Mesendoderm (in vitro differentiated cells): ENCODE measurements around the gene RTRAF.

Source experiments
- DNase-seq: peaks from one replicate; pipeline ENCODE4 v3.0.0; 2013
- H2AK5ac ChIP-seq: 2 replicates; pipeline ENCODE4 v1.6.1; 2013; ENCODE audit warnings: low read length, inconsistent platforms
- H2BK120ac ChIP-seq: 2 replicates; pipeline ENCODE4 v1.6.1; 2013; ENCODE audit warnings: low read depth, mild to moderate bottlenecking, low read length, moderate library complexity, mixed read lengths
- H2BK15ac ChIP-seq: replicated peaks from 2 replicates; pipeline ENCODE4 v1.6.1; 2013; ENCODE audit warnings: low read depth, mild to moderate bottlenecking, moderate library complexity
- H2BK5ac ChIP-seq: 2 replicates; pipeline ENCODE4 v1.6.1; 2013; ENCODE audit warnings: low read length, inconsistent platforms
- H3K18ac ChIP-seq: 2 replicates; pipeline ENCODE4 v1.6.1; 2013; ENCODE audit warnings: mild to moderate bottlenecking, low read length, mixed read lengths
- H3K23ac ChIP-seq: one replicate; pipeline ENCODE4 v1.6.1; 2013; ENCODE audit warnings: low read length
- H3K27ac ChIP-seq: 2 replicates; pipeline ENCODE4 v1.5.1; 2013; ENCODE audit warnings: low read depth, mild to moderate bottlenecking, inconsistent platforms, low read length, moderate library complexity
- H3K27me3 ChIP-seq: 2 replicates; pipeline ENCODE4 v1.6.1; 2013; ENCODE audit warnings: low read length, control low read depth, mild to moderate bottlenecking, inconsistent platforms; ENCODE audit not compliant: insufficient read depth, poor library complexity
- H3K36me3 ChIP-seq: 2 replicates; pipeline ENCODE4 v1.6.1; 2013; ENCODE audit warnings: low read length, inconsistent platforms; ENCODE audit not compliant: control insufficient read depth, insufficient read depth
- H3K4ac ChIP-seq: one replicate; pipeline ENCODE4 v1.6.1; 2013; ENCODE audit warnings: low read depth, mild to moderate bottlenecking, low read length, moderate library complexity
- H3K4me1 ChIP-seq: 2 replicates; pipeline ENCODE4 v1.6.1; 2013; ENCODE audit warnings: low read depth, low read length, inconsistent platforms; ENCODE audit not compliant: control insufficient read depth
- H3K4me2 ChIP-seq: 2 replicates; pipeline ENCODE4 v1.6.1; 2013; ENCODE audit warnings: low read length
- H3K4me3 ChIP-seq: 2 replicates; pipeline ENCODE4 v1.5.1; 2013; ENCODE audit warnings: mild to moderate bottlenecking, low read length
- H3K56ac ChIP-seq: one replicate; pipeline ENCODE4 v1.6.1; 2013; ENCODE audit warnings: low read length
- H3K79me1 ChIP-seq: 2 replicates; pipeline ENCODE4 v1.6.1; 2013; ENCODE audit warnings: low read length, inconsistent platforms
- H3K79me2 ChIP-seq: 2 replicates; pipeline ENCODE4 v1.6.1; 2013; ENCODE audit warnings: mild to moderate bottlenecking, low read length; ENCODE audit not compliant: control insufficient read depth, insufficient read depth
- H3K9ac ChIP-seq: 2 replicates; pipeline ENCODE4 v1.6.1; 2013; ENCODE audit warnings: low read length, inconsistent platforms
- H4K5ac ChIP-seq: one replicate; pipeline ENCODE4 v1.6.1; 2013; ENCODE audit warnings: low read length
- H4K8ac ChIP-seq: one replicate; pipeline ENCODE4 v1.6.1; 2013; ENCODE audit warnings: low read depth, mild to moderate bottlenecking, control low read depth, low read length, moderate library complexity
- WGBS: extraction: QIAGEN DNeasy Blood & Tissue Kit; methylation state at CpG from one replicate; pipeline ENCODE4 v1.1.7; 2013; ENCODE audit warnings: low lambda C conversion rate, missing lambda C conversion rate; ENCODE audit not compliant: insufficient coverage; ENCODE audit errors: extremely low coverage; 5-methylcytosine and 5-hydroxymethylcytosine counted together

The RTRAF gene

GRCh38 chr14:52048641-52049204 lies 59.4 kb downstream of the RTRAF start:
- H3K18ac ChIP-seq = no peak overlapping the region
- H3K56ac ChIP-seq = no peak overlapping the region
- no peak overlapping the region for H3K4me2 ChIP-seq
- H2BK5ac ChIP-seq = no peak overlapping the region
- no peaks in the 10 kb centered on the region for H3K79me1 ChIP-seq
- no peak overlapping the region for H3K9ac ChIP-seq
- H3K79me2 ChIP-seq = no peaks in the 10 kb centered on the region
- no peak overlapping the region for H3K23ac ChIP-seq
- no peak for DNase-seq
- no peak overlapping the region for H4K5ac ChIP-seq
- no peaks in the 10 kb centered on the region for H3K27me3 ChIP-seq
- no peak overlapping the region for H3K4me3 ChIP-seq
- H3K36me3 ChIP-seq = no peaks in the 10 kb centered on the region
- no peak overlapping the region for H2AK5ac ChIP-seq
- no peak overlapping the region for H4K8ac ChIP-seq
- no peak overlapping the region for H2BK15ac ChIP-seq
- H3K4me1 ChIP-seq = no peaks in the 10 kb centered on the region
- H3K27ac ChIP-seq = no peak overlapping the region
- H2BK120ac ChIP-seq = no peak overlapping the region
- H3K4ac ChIP-seq = no peak overlapping the region
- WGBS = no CpG with 5 or more reads among the region's 3 CpGs

- H3K4me3 ChIP-seq = no peak overlapping the region
- no peak overlapping the region for H3K4me2 ChIP-seq
- no peak overlapping the region for H3K4ac ChIP-seq
- no peak for DNase-seq
- WGBS = no CpG with 5 or more reads among the region's 5 CpGs
- H2BK5ac ChIP-seq = no peak overlapping the region
- no peaks in the 10 kb centered on the region for H3K79me1 ChIP-seq
- no peak overlapping the region for H3K27ac ChIP-seq
- H2AK5ac ChIP-seq = no peak overlapping the region
- no peak overlapping the region for H3K18ac ChIP-seq
- no peak overlapping the region for H2BK120ac ChIP-seq
- H3K4me1 ChIP-seq = no peaks in the 10 kb centered on the region
- H3K36me3 ChIP-seq = no peaks in the 10 kb centered on the region
- no peak overlapping the region for H4K5ac ChIP-seq
- no peak overlapping the region for H2BK15ac ChIP-seq
- no peak overlapping the region for H3K56ac ChIP-seq
- no peak overlapping the region for H3K9ac ChIP-seq
- no peaks in the 10 kb centered on the region for H3K79me2 ChIP-seq
- H3K27me3 ChIP-seq = no peaks in the 10 kb centered on the region
- no peak overlapping the region for H3K23ac ChIP-seq
- H4K8ac ChIP-seq = no peak overlapping the region
These were observed 59.9 kb downstream of the RTRAF start for GRCh38 chr14:52049271-52049670.

- no peak overlapping the region for H2BK15ac ChIP-seq
- no CpG with 5 or more reads among the region's 6 CpGs for WGBS
- H3K4me3 ChIP-seq = no peak overlapping the region
- no peak overlapping the region for H3K56ac ChIP-seq
- no peaks in the 10 kb centered on the region for H3K27me3 ChIP-seq
- H3K4me2 ChIP-seq = no peak overlapping the region
- no peak overlapping the region for H4K5ac ChIP-seq
- H2AK5ac ChIP-seq = no peak overlapping the region
- H2BK120ac ChIP-seq = no peak overlapping the region
- no peak overlapping the region for H3K18ac ChIP-seq
- DNase-seq = no peak
- H3K79me2 ChIP-seq = no peaks in the 10 kb centered on the region
- H3K4me1 ChIP-seq = no peaks in the 10 kb centered on the region
- H2BK5ac ChIP-seq = no peak overlapping the region
- H3K23ac ChIP-seq = no peak overlapping the region
- H3K79me1 ChIP-seq = no peaks in the 10 kb centered on the region
- no peak overlapping the region for H3K9ac ChIP-seq
- H3K27ac ChIP-seq = no peak overlapping the region
- H3K4ac ChIP-seq = no peak overlapping the region
- no peak overlapping the region for H4K8ac ChIP-seq
- H3K36me3 ChIP-seq = no peaks in the 10 kb centered on the region
These were observed 60.6 kb downstream of the RTRAF start for GRCh38 chr14:52049721-52050588.

GRCh38 chr14:52051251-52051650 lies 61.9 kb downstream of the RTRAF start:
- no peaks in the 10 kb centered on the region for H3K79me1 ChIP-seq
- no peak overlapping the region for H3K23ac ChIP-seq
- no peak overlapping the region for H3K27ac ChIP-seq
- no peak overlapping the region for H3K56ac ChIP-seq
- H3K27me3 ChIP-seq = no peaks in the 10 kb centered on the region
- no peaks in the 10 kb centered on the region for H3K79me2 ChIP-seq
- no peak overlapping the region for H2BK15ac ChIP-seq
- WGBS = no CpG with 5 or more reads among the region's 3 CpGs
- H2BK120ac ChIP-seq = no peak overlapping the region
- H4K5ac ChIP-seq = no peak overlapping the region
- no peak overlapping the region for H2AK5ac ChIP-seq
- no peaks in the 10 kb centered on the region for H3K36me3 ChIP-seq
- H3K4me1 ChIP-seq = no peaks in the 10 kb centered on the region
- no peak for DNase-seq
- H2BK5ac ChIP-seq = no peak overlapping the region
- no peak overlapping the region for H3K4me3 ChIP-seq
- H3K9ac ChIP-seq = no peak overlapping the region
- H3K4ac ChIP-seq = no peak overlapping the region
- H4K8ac ChIP-seq = no peak overlapping the region
- no peak overlapping the region for H3K18ac ChIP-seq
- H3K4me2 ChIP-seq = no peak overlapping the region

GRCh38 chr14:52051871-52052270 lies 62.5 kb downstream of the RTRAF start:
- Histone ChIP-seq H3K4ac (no peak overlapping the region), H2AK5ac (no peak overlapping the region), H4K5ac (no peak overlapping the region), H3K4me1 (no peaks in the 10 kb centered on the region), H3K79me1 (no peaks in the 10 kb centered on the region), H2BK120ac (no peak overlapping the region), H3K36me3 (no peaks in the 10 kb centered on the region), H3K56ac (no peak overlapping the region), H3K4me2 (no peak overlapping the region), H4K8ac (no peak overlapping the region), H3K79me2 (no peaks in the 10 kb centered on the region), H2BK15ac (no peak overlapping the region), H3K4me3 (no peak overlapping the region), H3K9ac (no peak overlapping the region), H2BK5ac (no peak overlapping the region), H3K27ac (no peak overlapping the region), H3K27me3 (no peaks in the 10 kb centered on the region), H3K23ac (no peak overlapping the region), H3K18ac (no peak overlapping the region)
- DNase-seq = no peak
- WGBS = no CpG with 5 or more reads among the region's 2 CpGs
